ENCODE data around the gene ROM1. TPM values are rescaled to one million over a fixed set of nuclear protein-coding genes. Genes with fewer than 3 reads are reported as not detected.

Gene ROM1
- total RNA-seq, 2 experiments from 2014 or later = 0.79 to 1.1 TPM

DNA sequence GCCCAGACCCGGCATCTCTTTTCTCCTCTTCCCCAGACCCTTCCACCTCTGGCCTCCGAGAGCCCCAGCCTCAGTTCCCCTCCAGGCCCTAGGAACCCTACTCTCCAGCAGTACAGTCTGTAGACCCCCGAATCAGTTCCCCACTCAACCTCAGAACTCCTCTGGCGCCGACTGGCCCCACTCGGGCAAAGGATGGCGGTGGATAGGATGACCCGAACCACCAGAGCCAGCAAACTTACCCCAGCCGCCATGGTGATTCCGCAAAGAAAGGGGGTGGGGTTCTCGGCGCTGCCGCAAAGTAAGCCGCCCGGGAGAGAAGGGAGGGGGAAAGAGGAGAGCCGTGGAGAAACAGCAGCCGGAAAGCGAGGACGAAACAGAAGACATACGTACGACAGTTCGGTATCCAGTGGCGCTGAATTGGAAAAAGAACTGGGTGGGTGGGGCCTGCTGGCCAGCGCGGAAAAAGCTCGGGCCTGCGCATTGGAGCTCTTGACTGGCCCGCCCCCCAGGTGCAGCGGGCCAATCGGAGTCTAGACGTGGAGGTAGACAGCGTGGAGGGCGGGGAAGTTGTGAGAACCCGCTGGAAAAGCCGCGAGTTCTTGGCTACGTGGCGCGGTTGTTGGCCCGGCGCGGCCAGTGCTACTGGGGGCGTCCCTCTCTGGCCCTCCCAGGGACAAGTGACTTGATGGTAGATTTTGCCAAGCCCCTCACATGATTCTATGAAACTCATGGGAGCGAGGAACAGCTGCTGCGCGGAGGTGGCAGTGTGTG is 39.3 kb upstream of the ROM1 start, which contains the start of gene EEF1G:
TSS of gene EEF1G (minus strand) at position 300 of the 771 bp plus-strand sequence. CDS start at position 251, 49 bp downstream.
- Mint-ChIP-seq H3K4me3 (peak within 1 kb of the TSS; percentile 96), H3K9me3 (no peaks in the 10 kb centered on the region), H3K27ac (peak within 1 kb of the TSS; percentile 97), H3K27me3 (no peaks in the 10 kb centered on the region), H3K4me1 (ENCODE audit: low read depth) (peaks cover 48% of the 10 kb centered on the region), H3K36me3 (ENCODE audit: low read depth) (peaks cover 67% of the 10 kb centered on the region)
- TF ChIP-seq, protein P1, sequence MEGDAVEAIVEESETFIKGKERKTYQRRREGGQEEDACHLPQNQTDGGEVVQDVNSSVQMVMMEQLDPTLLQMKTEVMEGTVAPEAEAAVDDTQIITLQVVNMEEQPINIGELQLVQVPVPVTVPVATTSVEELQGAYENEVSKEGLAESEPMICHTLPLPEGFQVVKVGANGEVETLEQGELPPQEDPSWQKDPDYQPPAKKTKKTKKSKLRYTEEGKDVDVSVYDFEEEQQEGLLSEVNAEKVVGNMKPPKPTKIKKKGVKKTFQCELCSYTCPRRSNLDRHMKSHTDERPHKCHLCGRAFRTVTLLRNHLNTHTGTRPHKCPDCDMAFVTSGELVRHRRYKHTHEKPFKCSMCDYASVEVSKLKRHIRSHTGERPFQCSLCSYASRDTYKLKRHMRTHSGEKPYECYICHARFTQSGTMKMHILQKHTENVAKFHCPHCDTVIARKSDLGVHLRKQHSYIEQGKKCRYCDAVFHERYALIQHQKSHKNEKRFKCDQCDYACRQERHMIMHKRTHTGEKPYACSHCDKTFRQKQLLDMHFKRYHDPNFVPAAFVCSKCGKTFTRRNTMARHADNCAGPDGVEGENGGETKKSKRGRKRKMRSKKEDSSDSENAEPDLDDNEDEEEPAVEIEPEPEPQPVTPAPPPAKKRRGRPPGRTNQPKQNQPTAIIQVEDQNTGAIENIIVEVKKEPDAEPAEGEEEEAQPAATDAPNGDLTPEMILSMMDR (IDR thresholded peaks at IDR 0.05) = no peak
- ChIA-PET POLR2A (interaction anchor here (0.6 to 11.0 kb wide), 19 partner anchors 8 to 281 kb away, joined by 3 to 156 read pairs (median 5); partner anchors contain the start of genes C11orf98, CSKMT, LBHD1 and TUT1), CTCF (interaction anchor here (0.7 to 4.0 kb wide), 13 partner anchors 8 to 179 kb away, joined by 3 to 14 read pairs (median 4); partner anchors contain the start of genes MTA2 and TUT1)
- peak; percentile 99 for DNase-seq
- intact Hi-C loops (cut with micrococcal nuclease) = no loop called here
- peak; percentile 98 for ATAC-seq

DNA sequence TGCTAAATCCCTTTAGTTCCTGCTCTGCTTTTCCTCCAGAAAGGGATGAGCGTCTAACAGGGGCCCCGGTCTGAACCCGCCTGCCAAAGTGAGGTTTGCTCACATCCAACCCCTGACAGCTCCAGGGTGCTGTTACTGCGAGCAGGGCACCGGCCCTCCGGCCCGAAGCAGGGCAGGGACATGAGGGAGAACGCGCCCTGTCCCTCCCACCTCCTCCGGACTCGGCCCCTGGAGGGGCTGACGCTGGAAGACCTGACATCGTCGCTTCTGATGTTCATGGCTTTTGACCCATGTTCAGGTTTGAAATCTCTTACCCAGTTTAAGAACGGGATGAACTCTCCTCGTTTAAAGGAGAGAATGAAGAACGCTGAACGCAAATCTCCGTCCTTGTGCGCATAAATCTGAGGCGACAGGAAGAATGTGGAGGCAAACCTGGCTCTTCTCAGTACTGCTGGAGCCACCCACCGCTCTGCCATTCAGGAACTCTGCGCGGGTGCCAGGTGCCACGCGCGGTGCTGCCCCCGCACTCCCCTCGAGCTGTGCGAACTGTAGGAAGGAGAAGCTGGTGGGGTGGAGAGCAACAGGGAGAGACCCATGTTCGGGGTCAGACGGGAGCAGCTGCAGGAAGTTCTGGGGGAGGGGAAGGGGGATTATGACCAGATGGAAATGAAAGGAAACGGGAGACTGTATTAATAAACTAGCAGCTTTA is 38.5 kb upstream of the ROM1 start:
- Mint-ChIP-seq H3K9me3 (no peaks in the 10 kb centered on the region), H3K4me1 (ENCODE audit: low read depth) (peaks cover 42% of the 10 kb centered on the region), H3K36me3 (ENCODE audit: low read depth) (peaks cover 63% of the 10 kb centered on the region), H3K27me3 (no peaks in the 10 kb centered on the region), H3K4me3 (peak overlapping the region; percentile 96), H3K27ac (peak overlapping the region; percentile 97)
- CTCF ChIA-PET = interaction anchor here (0.7 to 4.0 kb wide), 11 partner anchors 9 to 180 kb away, joined by 3 to 14 read pairs (median 4); partner anchors contain the start of genes MTA2 and TUT1
- peak; percentile 28 for DNase-seq
- intact Hi-C loops (cut with micrococcal nuclease) = no loop called here
- POLR2A ChIA-PET = interaction anchor here (0.6 to 11.0 kb wide), 23 partner anchors 9 to 281 kb away, joined by 3 to 156 read pairs (median 4); partner anchors contain the start of genes C11orf98, CSKMT, INTS5 and LBHD1
- TF ChIP-seq, protein P1 (IDR thresholded peaks at IDR 0.05) = no peak
- peak; percentile 4 for ATAC-seq

DNA sequence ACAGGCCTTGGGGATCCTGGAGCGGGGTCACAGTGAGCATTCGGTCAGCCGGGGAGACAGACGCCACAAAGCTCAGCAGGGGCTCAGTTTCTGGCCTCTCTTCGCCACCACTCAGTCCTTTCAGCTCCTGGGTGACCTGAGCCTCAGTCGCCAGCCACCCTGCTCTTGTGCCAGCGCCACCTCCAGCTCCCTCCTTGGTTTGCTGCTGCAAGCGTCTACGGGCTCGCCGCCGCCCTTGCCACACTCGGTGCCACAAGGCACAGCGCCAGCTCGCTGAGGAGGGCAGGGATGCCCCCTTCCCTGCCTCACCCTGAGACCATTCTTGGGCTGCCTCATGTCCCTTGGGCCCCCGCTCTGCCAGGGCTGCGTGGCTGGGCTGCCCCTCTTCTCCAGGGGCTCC is 37.9 kb upstream of the ROM1 start:
- H3K27me3 Mint-ChIP-seq = no peaks in the 10 kb centered on the region
- H3K4me1 Mint-ChIP-seq (ENCODE audit: low read depth) = peaks cover 37% of the 10 kb centered on the region
- intact Hi-C loops (cut with micrococcal nuclease) = no loop called here
- TF ChIP-seq, protein P1 (IDR thresholded peaks at IDR 0.05) = no peak
- H3K36me3 Mint-ChIP-seq (ENCODE audit: low read depth) = peaks cover 56% of the 10 kb centered on the region
- H3K9me3 Mint-ChIP-seq = no peaks in the 10 kb centered on the region
- peak overlapping the region; percentile 96 for H3K4me3 Mint-ChIP-seq
- ATAC-seq = no peak
- H3K27ac Mint-ChIP-seq = peak overlapping the region; percentile 97
- DNase-seq = no peak
- POLR2A ChIA-PET = interaction anchor here (0.8 to 11.0 kb wide), 14 partner anchors 10 to 266 kb away, joined by 3 to 156 read pairs (median 6); partner anchors contain the start of genes C11orf98, CSKMT, INTS5 and TUT1
- CTCF ChIA-PET = interaction anchor here (2.0 to 4.0 kb wide), 2 partner anchors 15 to 17 kb away, joined by 9 to 14 read pairs; partner anchors contain the start of gene TUT1

DNA sequence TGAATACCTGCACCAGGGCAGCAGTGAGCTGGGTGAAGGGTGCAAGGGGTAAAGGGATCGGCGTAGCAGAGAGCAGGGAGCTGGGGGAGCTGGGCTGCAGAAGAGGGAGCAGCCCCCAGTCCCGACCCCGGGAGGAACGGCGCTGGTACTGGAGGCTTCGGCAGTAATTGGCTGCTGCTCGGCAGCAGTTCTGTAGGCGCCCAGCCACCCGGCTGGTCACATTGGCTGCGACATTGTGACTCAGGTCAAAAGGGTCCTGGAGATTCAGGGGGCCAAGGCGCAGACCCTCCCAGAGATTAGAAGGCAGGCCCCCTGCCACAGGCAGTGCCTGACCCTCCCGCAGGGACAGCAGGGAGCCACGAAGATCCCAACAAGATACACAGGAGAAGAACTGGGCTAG is 37.2 kb upstream of the ROM1 start:
- intact Hi-C loops (cut with micrococcal nuclease) = no loop called here
- H3K36me3 Mint-ChIP-seq (ENCODE audit: low read depth) = peaks cover 51% of the 10 kb centered on the region

More for the DNA sequence above, 37.2 kb upstream of the ROM1 start:
- Mint-ChIP-seq H3K4me3 (peak overlapping the region; percentile 96), H3K9me3 (no peaks in the 10 kb centered on the region), H3K4me1 (ENCODE audit: low read depth) (peaks cover 32% of the 10 kb centered on the region), H3K27me3 (no peaks in the 10 kb centered on the region), H3K27ac (peak overlapping the region; percentile 12)
- ChIA-PET POLR2A (interaction anchor here (0.8 to 3.0 kb wide), 7 partner anchors 9 to 133 kb away, joined by 3 to 32 read pairs (median 14); partner anchors contain the start of genes C11orf98, CSKMT and TUT1), CTCF (interaction anchor here (1.0 to 4.0 kb wide), 2 partner anchors 15 to 19 kb away, joined by 3 to 14 read pairs; no protein-coding TSS in a partner anchor)
- ATAC-seq (no peak), DNase-seq (no peak)
- TF ChIP-seq, protein P1 (IDR thresholded peaks at IDR 0.05) = no peak
